ENCODE data around the gene MORC4. TPM values are rescaled to one million over a fixed set of nuclear protein-coding genes. Genes with fewer than 3 reads are reported as not detected.

MORC4 gene
- total RNA-seq, 1 experiment from 2014 or later = 31.6 TPM

DNA sequence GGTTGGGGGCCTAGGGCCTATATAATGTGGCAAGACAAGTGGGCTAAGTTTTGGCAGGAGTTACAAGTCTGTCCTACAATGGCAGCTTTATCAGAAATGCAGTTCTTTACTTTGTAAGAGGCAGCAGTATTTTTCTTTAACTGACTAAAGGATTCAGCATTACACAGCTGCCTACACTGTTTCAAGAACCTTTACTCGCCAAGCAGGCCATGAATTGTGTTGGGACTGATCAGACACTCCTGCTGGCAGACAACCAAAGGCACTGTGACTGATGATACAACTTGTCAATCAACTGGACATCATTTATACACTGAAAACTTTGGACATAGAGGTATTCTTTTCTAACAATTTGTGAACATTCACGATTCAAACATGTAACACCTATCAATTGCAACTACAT lies 4.3 kb downstream of the MORC4 start:
- intact Hi-C loops (cut with micrococcal nuclease; ENCODE audit: unreplicated experiment) = no loop called here
- TF ChIP-seq, protein P1, sequence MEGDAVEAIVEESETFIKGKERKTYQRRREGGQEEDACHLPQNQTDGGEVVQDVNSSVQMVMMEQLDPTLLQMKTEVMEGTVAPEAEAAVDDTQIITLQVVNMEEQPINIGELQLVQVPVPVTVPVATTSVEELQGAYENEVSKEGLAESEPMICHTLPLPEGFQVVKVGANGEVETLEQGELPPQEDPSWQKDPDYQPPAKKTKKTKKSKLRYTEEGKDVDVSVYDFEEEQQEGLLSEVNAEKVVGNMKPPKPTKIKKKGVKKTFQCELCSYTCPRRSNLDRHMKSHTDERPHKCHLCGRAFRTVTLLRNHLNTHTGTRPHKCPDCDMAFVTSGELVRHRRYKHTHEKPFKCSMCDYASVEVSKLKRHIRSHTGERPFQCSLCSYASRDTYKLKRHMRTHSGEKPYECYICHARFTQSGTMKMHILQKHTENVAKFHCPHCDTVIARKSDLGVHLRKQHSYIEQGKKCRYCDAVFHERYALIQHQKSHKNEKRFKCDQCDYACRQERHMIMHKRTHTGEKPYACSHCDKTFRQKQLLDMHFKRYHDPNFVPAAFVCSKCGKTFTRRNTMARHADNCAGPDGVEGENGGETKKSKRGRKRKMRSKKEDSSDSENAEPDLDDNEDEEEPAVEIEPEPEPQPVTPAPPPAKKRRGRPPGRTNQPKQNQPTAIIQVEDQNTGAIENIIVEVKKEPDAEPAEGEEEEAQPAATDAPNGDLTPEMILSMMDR (IDR thresholded peaks at IDR 0.05; ENCODE audit: unreplicated experiment) = no peak
- Mint-ChIP-seq H3K36me3 (ENCODE audit: insufficient read depth, unreplicated experiment) (peaks cover 13% of the 10 kb centered on the region), H3K27ac (ENCODE audit: unreplicated experiment) (no peak overlapping the region), H3K4me1 (ENCODE audit: low read depth, unreplicated experiment) (peaks cover 27% of the 10 kb centered on the region), H3K9me3 (ENCODE audit: low read depth, unreplicated experiment) (no peaks in the 10 kb centered on the region), H3K27me3 (ENCODE audit: unreplicated experiment) (no peaks in the 10 kb centered on the region), H3K4me3 (ENCODE audit: low read depth, unreplicated experiment) (no peak overlapping the region)
- CTCF ChIA-PET = no interaction called here
- BruUV-seq (replicated peaks) = no TSS peak
- DNase-seq = no peak

DNA sequence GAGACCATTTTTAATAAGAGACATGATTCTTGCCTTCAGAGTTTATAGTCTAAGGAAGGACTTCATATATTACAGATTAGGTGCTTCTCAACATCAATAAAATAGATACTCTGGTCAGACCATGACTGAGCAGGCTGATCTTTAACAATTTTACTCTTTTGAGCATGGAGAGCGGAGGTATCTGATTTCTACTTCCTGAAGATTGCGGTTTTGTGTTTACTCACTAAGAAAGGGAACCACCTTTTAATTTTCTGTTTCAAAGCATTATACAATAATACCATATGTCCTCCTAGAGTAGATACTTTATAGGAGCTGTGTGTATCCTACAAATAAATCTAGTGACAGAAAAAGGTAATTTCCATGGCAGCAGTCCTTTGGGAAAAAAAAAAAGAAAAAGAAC lies 12.5 kb downstream of the MORC4 start:
- Mint-ChIP-seq H3K9me3 (ENCODE audit: low read depth, unreplicated experiment) (no peaks in the 10 kb centered on the region), H3K36me3 (ENCODE audit: insufficient read depth, unreplicated experiment) (no peaks in the 10 kb centered on the region), H3K27ac (ENCODE audit: unreplicated experiment) (no peak overlapping the region), H3K27me3 (ENCODE audit: unreplicated experiment) (no peaks in the 10 kb centered on the region), H3K4me3 (ENCODE audit: low read depth, unreplicated experiment) (no peak overlapping the region), H3K4me1 (ENCODE audit: low read depth, unreplicated experiment) (no peaks in the 10 kb centered on the region)
- TF ChIP-seq, protein P1 (IDR thresholded peaks at IDR 0.05; ENCODE audit: unreplicated experiment) = no peak
- CTCF ChIA-PET = no interaction called here
- no TSS peak for BruUV-seq (replicated peaks)
- intact Hi-C loops (cut with micrococcal nuclease; ENCODE audit: unreplicated experiment) = no loop called here
- DNase-seq = no peak

DNA sequence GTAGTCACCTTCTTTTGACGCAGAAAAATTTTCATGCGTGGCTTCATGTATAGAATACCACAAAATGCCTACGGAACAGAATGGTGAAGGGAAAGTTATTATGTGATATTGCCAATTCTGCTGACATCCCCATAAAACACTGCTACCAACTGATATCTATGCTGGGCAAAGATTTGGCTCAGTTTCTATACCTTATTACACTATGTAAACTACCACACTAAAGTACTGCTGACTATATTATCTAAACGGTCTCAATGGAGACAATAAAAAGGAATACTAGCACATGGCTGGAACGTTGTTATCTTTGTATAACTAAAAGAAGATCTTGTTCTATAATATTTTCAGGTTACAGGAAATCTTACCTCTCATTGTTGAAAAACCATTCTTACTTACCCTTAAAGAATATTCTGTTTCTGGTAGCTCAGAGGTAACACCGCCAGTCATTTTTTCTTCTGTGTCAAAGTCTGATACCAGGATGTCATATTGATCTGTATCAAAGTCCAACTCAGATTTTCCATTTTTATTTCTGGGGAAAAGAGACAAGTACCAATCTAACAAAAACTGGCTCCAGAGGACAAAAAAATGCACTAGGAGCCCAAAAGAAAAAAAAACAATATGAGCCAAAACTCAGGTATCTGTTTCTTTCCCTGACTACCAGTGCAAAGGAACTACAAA lies 18.9 kb downstream of the MORC4 start:
- Mint-ChIP-seq H3K27me3 (ENCODE audit: unreplicated experiment) (no peaks in the 10 kb centered on the region), H3K27ac (ENCODE audit: unreplicated experiment) (no peak overlapping the region), H3K36me3 (ENCODE audit: insufficient read depth, unreplicated experiment) (no peaks in the 10 kb centered on the region), H3K4me1 (ENCODE audit: low read depth, unreplicated experiment) (no peaks in the 10 kb centered on the region), H3K9me3 (ENCODE audit: low read depth, unreplicated experiment) (no peaks in the 10 kb centered on the region), H3K4me3 (ENCODE audit: low read depth, unreplicated experiment) (no peak overlapping the region)
- BruUV-seq (replicated peaks) = no TSS peak
- no peak for DNase-seq
- CTCF ChIA-PET = no interaction called here
- intact Hi-C loops (cut with micrococcal nuclease; ENCODE audit: unreplicated experiment) = no loop called here
- TF ChIP-seq, protein P1 (IDR thresholded peaks at IDR 0.05; ENCODE audit: unreplicated experiment) = no peak

DNA sequence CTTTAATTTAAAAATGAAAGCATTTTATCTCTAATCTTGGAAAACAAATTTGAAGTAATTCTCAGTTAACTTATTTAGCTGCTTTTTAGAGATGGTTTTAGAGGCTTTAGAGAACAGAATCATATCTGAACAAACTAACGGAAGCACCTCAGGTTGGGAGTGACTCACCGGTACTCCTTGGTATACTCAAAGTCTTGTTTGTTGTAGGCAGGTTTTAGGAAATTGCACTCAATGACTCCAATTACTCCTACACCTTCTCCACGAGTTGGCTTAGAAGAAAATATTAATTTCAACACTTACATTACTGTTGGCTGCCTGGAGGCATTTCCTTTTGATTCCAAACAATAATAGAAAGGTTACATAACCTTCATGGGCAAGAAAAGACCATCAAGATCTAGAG lies 23.6 kb downstream of the MORC4 start:
- Mint-ChIP-seq H3K36me3 (ENCODE audit: insufficient read depth, unreplicated experiment) (no peaks in the 10 kb centered on the region), H3K27me3 (ENCODE audit: unreplicated experiment) (no peaks in the 10 kb centered on the region), H3K27ac (ENCODE audit: unreplicated experiment) (no peak overlapping the region), H3K9me3 (ENCODE audit: low read depth, unreplicated experiment) (no peaks in the 10 kb centered on the region), H3K4me1 (ENCODE audit: low read depth, unreplicated experiment) (peaks cover 19% of the 10 kb centered on the region), H3K4me3 (ENCODE audit: low read depth, unreplicated experiment) (no peak overlapping the region)
- CTCF ChIA-PET = no interaction called here
- intact Hi-C loops (cut with micrococcal nuclease; ENCODE audit: unreplicated experiment) = no loop called here
- TF ChIP-seq, protein P1 (IDR thresholded peaks at IDR 0.05; ENCODE audit: unreplicated experiment) = no peak
- BruUV-seq (replicated peaks) = no TSS peak
- DNase-seq = no peak
